Retinal pigment epithelial cell (primary cell): ENCODE results near the gene RAPGEF1.

Experiments used
- DNase-seq: peaks from one replicate; pipeline ENCODE4 v3.0.0-alpha.2; 2010; ENCODE audit warnings: low read depth
- H3K4me3 ChIP-seq: 2 replicates; pipeline ENCODE4 v1.5.1; 2011; ENCODE audit warnings: mild to moderate bottlenecking, low read length, control low read depth, moderate library complexity
- TF ChIP-seq, protein P1 (sequence below): conservative IDR thresholded peaks from 2 replicates; pipeline ENCODE4 v1.5.1; 2011; ENCODE audit warnings: low read depth, low read length, control low read depth, inconsistent platforms

RAPGEF1 gene

DNA sequence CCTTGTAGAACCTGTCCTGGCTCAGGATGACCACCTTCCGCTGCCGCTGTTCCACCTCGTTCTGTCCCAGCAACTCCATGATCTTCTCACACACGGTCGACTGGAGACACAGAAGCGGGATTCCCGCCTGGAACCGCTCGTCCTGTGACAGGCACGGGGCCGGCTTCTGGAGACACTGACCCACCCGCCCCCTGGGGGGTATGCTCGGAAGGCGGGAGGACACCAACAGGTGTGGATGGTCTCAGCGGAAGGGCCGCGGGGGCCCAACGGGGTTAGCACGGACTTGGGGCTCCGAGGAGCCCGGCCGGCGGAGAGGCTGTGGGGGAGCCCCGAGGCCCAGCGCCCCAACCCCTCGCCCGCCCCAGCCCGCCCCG, 209.3 kb downstream of the RAPGEF1 start:
- peak; percentile 26 for DNase-seq
- peak overlapping the region; percentile 70 for H3K4me3 ChIP-seq
- TF ChIP-seq, protein P1, sequence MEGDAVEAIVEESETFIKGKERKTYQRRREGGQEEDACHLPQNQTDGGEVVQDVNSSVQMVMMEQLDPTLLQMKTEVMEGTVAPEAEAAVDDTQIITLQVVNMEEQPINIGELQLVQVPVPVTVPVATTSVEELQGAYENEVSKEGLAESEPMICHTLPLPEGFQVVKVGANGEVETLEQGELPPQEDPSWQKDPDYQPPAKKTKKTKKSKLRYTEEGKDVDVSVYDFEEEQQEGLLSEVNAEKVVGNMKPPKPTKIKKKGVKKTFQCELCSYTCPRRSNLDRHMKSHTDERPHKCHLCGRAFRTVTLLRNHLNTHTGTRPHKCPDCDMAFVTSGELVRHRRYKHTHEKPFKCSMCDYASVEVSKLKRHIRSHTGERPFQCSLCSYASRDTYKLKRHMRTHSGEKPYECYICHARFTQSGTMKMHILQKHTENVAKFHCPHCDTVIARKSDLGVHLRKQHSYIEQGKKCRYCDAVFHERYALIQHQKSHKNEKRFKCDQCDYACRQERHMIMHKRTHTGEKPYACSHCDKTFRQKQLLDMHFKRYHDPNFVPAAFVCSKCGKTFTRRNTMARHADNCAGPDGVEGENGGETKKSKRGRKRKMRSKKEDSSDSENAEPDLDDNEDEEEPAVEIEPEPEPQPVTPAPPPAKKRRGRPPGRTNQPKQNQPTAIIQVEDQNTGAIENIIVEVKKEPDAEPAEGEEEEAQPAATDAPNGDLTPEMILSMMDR = peak; percentile 36

DNA sequence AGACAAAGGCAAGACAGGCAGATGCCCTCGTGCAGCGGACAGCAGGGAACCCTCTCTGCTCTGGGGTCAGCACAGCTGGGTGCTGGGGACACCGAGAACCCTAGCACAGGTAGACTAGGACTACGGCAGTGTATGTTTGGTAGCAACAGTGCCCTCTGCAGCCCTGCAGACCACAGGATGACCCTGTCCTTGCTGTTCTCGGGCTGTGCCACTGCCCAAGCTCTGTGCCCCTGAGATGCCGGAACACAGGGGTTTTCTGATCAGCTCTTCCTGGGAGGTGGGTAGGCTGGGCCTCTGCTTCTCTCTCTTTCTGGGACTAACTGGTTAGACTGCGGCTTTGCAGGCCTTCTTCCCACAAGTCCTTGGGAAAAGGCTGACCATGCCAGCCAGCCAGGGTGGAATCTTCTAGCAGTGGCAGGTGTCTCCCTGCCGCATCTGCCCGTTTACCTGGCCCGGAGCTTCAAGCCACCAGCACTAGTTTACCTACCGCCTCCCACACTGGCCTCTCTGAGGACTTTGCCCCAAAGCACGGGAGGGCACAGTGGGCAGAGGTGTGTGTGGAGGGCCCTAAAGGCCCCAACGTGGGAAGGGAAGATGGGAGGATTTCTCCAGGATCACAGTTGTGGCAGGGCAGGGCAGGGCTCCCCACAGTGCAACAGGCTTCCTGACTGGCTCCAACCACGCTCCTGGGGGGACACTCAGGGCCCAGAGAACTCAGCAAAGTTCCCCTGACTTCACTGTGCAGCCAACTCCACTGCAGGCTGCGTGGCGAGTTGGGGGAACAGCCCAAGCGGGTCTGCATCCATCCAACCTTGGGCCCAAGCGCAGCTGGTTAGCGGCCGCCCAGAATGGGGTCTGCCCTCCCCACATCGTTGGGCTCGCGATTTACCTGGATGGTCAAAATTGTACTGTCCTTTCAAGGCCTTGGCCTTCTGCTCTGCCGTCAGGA, 210.0 kb downstream of the RAPGEF1 start:
- H3K4me3 ChIP-seq = peak overlapping the region; percentile 70
- TF ChIP-seq, protein P1 = no peak
- no peak for DNase-seq

DNA sequence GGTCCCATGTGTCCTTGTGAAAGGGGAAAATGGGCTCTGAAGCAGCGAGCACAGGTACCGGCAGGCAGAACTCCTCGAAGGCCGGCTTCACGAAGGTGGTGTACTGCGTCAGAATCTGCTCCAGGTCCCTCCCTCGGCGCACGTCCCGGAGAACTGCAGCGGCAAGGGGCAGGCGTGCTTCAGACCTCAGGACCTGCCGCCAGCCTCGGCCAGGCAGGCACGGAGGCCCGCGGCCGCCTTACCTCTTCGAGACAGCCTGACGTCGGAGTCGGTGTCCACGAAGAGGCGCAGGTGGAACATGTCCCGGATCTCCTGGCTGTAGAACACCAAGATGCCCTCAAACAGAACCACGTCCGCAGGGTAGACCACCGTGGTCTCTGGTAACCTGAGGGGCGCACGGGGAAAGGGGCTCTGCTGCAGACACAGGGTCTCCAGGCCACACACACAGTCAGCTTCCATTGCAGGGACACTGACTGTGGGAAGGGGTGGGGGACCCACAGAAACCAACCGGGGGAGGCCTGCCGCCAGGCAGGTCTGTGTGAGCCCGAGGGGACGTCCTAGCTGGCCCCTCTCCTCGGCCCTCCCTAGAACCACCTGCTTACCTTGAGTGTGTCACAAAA, 210.9 kb downstream of the RAPGEF1 start:
- H3K4me3 ChIP-seq = no peak overlapping the region
- TF ChIP-seq, protein P1 = no peak
- DNase-seq = no peak

DNA sequence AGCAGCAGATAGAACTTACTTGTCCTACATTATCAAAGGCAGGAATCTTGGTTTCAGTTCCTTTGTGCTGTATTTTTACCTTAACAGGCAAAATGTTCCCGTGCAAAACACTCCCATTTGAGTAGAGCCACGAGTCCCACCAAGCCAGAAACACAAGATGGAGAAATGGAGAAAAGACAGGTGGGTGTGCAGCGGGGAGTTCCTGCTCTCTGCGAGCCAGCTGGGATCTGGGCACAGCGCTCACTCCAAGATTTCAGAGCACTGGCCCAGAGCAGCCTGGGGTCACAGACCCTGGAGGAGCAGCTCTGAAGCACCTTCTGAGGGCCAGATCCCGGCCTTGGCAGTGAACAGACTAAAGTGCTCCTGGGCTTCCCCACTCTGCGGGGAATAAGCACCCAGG, 211.7 kb downstream of the RAPGEF1 start:
- H3K4me3 ChIP-seq = no peak overlapping the region
- no peak for DNase-seq
- TF ChIP-seq, protein P1 = no peak
